GM20000 (cell line): ENCODE measurements around the gene NANP.
"Not testable (repeated sequence)": the region's sequence is repeated elsewhere in the genome, so short reads cannot be mapped to it uniquely, and the experiment has no call there.

Experiments
- DNase-seq: peaks from one replicate; pipeline ENCODE4 v3.0.0; 2012; ENCODE audit warnings: low spot score
- TF ChIP-seq, protein P1 (sequence below): IDR thresholded peaks from 2 replicates; pipeline ENCODE4 v1.5.1; 2012; ENCODE audit warnings: mild to moderate bottlenecking, control low read depth; ENCODE audit errors: extremely low read depth, missing control alignments

The NANP gene, protein sequence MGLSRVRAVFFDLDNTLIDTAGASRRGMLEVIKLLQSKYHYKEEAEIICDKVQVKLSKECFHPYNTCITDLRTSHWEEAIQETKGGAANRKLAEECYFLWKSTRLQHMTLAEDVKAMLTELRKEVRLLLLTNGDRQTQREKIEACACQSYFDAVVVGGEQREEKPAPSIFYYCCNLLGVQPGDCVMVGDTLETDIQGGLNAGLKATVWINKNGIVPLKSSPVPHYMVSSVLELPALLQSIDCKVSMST

DNA sequence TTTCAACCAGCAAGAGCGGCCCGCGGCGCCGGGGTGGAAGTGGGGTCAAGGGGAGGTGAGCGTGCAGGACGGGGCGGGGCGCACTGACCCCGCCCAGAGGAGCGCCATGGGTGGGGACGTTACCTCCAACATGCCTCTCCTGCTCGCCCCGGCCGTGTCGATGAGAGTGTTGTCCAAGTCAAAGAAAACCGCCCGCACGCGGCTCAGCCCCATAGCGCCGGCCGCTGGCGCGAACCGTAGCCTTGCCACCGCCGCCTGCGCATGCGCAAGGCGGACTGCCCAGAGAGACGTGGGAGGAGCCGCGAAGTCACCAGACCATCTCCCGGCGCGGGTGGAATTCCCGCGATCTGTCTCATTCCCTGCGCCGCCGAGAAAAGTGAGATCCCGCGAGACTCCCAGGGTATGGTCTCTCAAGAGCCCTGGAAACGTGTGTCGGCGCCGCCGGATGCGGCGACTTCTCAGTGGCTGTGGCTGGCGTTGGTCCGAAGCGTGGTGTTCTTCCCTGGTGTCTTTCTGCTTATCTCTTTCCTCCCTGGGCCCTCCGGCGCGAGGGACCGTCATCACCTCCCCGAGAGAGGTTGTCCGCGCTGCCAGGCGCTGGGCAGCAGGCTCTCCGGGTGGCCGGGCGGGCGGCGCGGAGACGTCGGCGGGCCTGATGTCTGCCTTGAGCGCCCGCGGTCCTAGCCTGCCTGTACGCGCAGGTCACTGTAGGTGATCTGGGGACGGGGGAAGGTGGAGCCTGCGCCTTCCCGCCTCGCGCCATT, at the start of gene NANP:
NANP (minus strand) TSS at position 279 of the 764 bp plus-strand sequence; CDS start at position 213, 66 bp downstream.
- DNase-seq = peak; percentile 96
- TF ChIP-seq, protein P1, sequence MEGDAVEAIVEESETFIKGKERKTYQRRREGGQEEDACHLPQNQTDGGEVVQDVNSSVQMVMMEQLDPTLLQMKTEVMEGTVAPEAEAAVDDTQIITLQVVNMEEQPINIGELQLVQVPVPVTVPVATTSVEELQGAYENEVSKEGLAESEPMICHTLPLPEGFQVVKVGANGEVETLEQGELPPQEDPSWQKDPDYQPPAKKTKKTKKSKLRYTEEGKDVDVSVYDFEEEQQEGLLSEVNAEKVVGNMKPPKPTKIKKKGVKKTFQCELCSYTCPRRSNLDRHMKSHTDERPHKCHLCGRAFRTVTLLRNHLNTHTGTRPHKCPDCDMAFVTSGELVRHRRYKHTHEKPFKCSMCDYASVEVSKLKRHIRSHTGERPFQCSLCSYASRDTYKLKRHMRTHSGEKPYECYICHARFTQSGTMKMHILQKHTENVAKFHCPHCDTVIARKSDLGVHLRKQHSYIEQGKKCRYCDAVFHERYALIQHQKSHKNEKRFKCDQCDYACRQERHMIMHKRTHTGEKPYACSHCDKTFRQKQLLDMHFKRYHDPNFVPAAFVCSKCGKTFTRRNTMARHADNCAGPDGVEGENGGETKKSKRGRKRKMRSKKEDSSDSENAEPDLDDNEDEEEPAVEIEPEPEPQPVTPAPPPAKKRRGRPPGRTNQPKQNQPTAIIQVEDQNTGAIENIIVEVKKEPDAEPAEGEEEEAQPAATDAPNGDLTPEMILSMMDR = no peak

DNA sequence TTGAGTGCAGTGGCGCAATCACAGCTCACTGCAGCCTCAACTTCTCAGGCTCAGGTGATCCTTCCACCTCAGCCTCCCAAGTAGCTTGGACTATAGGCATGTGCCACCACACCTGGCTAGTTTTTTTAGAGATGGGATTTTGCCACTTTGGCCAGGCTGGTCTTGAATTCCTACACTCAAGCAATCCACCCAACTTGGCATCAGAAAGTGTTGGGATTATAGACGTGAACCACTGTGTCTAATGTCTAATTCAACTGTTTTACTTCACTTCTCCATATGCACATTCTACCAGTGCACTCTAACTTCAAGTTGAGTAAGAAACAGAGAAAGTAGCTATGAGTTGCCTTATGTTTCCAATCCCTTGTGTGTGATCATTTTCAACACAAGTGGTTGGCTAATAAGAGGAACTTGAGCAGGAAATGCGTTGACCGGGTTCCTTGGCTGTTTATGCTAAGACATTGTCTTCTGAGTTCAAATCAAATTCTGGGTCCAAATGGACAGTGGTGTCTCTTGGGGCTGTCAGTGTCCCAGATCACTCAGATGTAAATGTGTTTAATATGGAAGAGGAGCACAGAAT, 48.9 kb upstream of the NANP start:
- TF ChIP-seq, protein P1 = no peak
- no peak for DNase-seq

DNA sequence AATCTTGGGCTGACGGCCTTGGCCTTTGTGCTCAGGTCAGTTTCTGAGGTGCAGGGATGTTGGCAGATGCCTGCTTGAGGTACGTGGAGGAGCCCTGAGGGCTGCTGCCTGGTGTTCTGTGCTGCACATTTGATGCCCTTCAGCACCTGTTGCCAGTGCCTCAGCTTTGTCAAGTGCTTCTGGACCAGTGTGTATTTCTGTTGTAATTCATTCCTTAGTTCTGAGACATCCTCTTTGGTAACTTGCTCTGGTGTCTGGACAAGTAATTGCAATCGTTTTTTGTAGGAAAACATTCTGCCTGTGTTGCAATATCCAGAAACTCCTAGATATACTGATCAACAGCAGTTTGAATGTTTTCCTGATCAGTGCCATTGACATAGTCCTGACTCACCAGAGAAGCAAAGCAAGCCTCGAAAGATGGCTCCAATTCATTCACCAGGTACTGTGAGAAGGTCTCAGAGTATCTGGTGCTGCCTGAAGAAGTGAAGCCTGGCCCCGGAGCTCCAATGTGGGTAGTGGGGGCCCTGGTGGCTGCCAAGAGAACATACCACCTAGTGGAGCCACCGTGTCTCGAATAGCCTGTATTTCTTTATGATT, 46.1 kb upstream of the NANP start:
- DNase-seq = no peak
- TF ChIP-seq, protein P1 = no peak

DNA sequence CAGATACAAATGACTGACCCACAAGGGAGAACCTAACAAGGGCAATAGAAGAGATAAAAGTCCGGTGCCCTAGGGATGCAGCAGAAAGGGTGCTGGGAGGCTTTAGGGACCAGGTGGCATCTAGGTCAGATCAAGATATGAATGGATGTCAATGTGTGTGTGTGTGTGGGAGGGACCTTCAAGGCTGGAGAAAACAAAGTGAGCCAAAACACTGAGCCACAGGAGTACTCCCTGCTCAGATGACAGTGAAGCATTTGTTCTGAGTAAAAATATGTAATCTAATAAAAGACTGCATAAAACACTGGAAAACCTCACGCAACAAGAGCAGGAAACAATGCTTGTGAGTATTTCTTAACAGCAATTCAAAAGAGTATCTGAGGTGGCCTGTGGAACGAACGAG, 44.6 kb upstream of the NANP start:
- DNase-seq = no peak
- TF ChIP-seq, protein P1 = no peak

DNA sequence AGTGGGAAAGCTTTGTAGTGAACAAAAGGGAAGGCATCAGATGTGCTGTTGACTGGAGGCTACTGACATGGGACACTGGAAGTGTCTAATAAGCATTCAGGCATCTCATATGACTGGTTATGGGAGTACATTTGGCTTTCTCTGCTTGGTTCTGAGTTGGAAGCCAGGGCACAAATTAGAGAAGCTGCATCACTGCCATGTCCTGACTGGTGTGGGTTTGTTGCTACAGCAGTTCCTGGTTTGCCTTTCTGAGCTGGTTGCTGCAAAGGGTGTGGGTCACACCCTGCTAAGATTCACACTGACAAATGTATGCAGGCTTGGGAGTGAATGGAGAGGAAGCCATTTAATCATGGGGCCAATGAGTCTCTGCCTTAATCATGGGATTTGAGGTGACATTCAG, 36.2 kb upstream of the NANP start:
- TF ChIP-seq, protein P1 = no peak

DNA sequence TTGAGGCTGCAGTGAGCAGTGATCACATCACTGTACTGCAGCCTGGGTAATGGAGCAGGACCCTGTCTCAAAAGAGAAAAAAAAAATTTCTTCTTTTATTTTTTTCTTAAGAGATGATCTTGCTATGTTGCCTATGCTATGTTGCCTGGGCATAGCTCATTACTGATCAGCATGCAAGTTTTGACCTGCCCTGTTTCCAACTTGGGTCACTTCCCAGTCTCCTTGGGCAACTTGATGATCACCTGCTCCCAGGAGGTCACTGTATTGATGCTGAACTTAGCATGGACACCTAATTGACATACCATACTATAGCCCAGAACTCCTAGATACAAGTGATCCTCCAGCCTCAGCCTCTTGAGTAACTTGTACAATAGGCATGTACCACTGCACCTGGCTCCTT, 30.7 kb upstream of the NANP start:
- TF ChIP-seq, protein P1 = no peak
- DNase-seq = no peak

More for the DNA sequence above, 36.2 kb upstream of the NANP start:
- DNase-seq = no peak

DNA sequence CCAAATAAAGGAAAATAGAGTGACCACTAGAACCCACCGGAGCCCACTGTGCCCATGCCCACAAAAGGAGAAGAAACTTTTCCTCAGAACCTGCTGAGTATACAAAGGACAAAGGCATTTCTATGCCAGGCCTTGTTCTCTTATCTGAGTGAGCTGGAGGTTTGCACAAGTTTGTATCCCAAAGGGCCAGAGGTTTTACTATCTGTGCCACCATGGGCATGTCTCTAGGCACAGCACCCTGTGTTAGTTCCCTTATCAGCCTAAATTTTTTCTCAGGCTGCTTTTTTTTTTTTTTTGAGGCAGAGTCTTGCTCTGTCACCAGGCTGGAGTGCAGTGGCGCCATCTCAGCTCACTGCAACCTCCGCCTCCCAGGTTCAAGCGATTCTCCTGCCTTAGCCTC, 29.1 kb upstream of the NANP start:
- not testable (repeated sequence) for DNase-seq
